Hepatocyte (in vitro differentiated cells): ENCODE measurements around the gene RAB28.

Source experiments
- EZH2phosphoT487 ChIP-seq: fragments of 200-600 bp; sonication (generic); IDR thresholded peaks from one replicate; pipeline ENCODE4 v1.6.1; 2018; ENCODE audit warnings: antibody characterized with exemption, mild to moderate bottlenecking, low read depth, moderate library complexity; ENCODE audit not compliant: unreplicated experiment, severe bottlenecking
- TF ChIP-seq, protein P1 (sequence below): fragments of 200-600 bp; sonication (generic); IDR thresholded peaks from 2 replicates; pipeline ENCODE4 v1.5.1; 2016; ENCODE audit warnings: antibody characterized with exemption, mild to moderate bottlenecking; ENCODE audit not compliant: poor library complexity

DNA sequence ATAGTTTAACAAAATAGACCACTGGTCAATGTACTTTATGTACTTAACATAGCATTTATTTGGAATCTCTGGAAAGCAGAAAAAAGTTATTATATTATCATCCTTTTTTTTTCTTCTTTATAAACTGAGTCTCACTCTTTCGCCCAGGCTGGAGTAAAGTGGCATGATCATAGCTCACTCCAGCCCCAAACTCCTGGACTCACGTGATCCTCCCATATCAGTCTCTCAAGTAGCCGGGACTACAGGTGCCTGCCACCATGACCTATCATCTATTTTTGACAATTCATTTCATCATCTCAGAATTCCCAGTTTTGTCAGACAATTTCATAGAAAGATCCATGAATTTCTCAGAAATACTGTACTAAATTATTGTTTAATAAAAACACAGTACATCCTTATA lies 12.7 kb downstream of the RAB28 start:
- TF ChIP-seq, protein P1, sequence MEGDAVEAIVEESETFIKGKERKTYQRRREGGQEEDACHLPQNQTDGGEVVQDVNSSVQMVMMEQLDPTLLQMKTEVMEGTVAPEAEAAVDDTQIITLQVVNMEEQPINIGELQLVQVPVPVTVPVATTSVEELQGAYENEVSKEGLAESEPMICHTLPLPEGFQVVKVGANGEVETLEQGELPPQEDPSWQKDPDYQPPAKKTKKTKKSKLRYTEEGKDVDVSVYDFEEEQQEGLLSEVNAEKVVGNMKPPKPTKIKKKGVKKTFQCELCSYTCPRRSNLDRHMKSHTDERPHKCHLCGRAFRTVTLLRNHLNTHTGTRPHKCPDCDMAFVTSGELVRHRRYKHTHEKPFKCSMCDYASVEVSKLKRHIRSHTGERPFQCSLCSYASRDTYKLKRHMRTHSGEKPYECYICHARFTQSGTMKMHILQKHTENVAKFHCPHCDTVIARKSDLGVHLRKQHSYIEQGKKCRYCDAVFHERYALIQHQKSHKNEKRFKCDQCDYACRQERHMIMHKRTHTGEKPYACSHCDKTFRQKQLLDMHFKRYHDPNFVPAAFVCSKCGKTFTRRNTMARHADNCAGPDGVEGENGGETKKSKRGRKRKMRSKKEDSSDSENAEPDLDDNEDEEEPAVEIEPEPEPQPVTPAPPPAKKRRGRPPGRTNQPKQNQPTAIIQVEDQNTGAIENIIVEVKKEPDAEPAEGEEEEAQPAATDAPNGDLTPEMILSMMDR: no peak
- no peak for TF ChIP-seq EZH2phosphoT487
